Effector memory CD4-positive, alpha-beta T cell (primary cell): ENCODE results near the gene CCDC88C.

ENCODE experiments used
- DNase-seq, 3 donors: peaks; one replicate each; pipeline ENCODE4 v3.0.0-alpha.2; 2020
- H3K27ac ChIP-seq: 2 replicates; pipeline ENCODE4 v1.7.0; 2013; ENCODE audit warnings: mild to moderate bottlenecking, low read length, moderate library complexity; ENCODE audit not compliant: insufficient read depth, poor library complexity, severe bottlenecking
- H3K27me3 ChIP-seq: replicated peaks from 2 replicates; pipeline ENCODE4 v1.7.0; 2013; ENCODE audit warnings: mild to moderate bottlenecking, low read length; ENCODE audit not compliant: insufficient read depth, control insufficient read depth, poor library complexity, severe bottlenecking
- H3K36me3 ChIP-seq: 2 replicates; pipeline ENCODE4 v1.7.0; 2013; ENCODE audit warnings: mild to moderate bottlenecking, low read length, moderate library complexity; ENCODE audit not compliant: control insufficient read depth, insufficient read depth
- H3K4me1 ChIP-seq: 2 replicates; pipeline ENCODE4 v1.7.0; 2013; ENCODE audit warnings: low read length, mild to moderate bottlenecking; ENCODE audit not compliant: control insufficient read depth, insufficient read depth, poor library complexity, severe bottlenecking
- H3K4me3 ChIP-seq: 2 replicates; pipeline ENCODE4 v1.7.0; 2013; ENCODE audit warnings: low read length, low read depth, mild to moderate bottlenecking; ENCODE audit not compliant: insufficient read depth, poor library complexity, severe bottlenecking
- H3K9me3 ChIP-seq: 2 replicates; pipeline ENCODE4 v1.7.0; 2013; ENCODE audit warnings: mild to moderate bottlenecking, low read length, moderate library complexity; ENCODE audit not compliant: control insufficient read depth

Gene CCDC88C

DNA sequence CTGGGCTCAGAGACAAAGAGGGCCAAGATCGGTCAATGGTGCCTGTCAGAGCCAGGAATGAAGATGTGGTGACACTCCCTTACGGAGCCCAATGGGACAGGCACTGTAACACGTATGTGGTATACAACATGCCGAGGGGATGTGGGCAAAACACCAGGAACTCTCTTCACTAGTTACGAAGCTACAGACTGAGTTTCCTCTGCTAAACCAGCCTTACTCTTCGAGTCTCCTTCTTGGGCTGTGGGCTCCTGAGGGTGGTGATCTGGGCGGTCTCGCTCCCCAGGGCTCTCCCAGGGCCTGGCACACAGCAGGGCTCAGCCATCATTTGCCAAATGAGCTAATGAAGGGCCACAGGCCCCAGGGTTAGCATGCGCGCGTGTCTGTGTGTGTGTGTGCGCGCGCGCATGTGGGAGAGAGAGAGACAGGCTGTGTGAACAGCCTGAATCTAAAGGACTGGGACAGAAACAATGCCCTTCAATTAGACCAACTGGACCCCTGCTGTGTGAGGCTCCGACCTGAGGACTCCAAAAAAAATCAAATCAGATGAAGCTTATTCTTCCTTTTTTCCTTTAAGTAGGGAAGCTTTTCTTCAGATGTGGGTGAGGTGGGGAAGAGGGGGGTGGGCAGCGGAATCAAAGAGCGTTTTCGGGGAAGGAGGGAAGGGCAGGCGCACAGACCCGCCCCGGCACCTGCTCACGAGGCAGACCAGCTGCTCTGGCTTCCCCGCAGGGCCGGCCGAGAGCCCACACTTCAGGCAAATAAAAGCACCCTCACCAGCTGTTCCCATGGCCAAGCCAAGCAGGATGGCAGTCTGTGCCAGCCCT lies 42.5 kb downstream of the CCDC88C start:
- H3K9me3 ChIP-seq = no peaks in the 10 kb centered on the region
- H3K4me1 ChIP-seq = peaks cover 95% of the 10 kb centered on the region
- peaks cover 10% of the 10 kb centered on the region for H3K36me3 ChIP-seq
- no peaks in the 10 kb centered on the region for H3K27me3 ChIP-seq
- H3K27ac ChIP-seq = peak overlapping the region; percentile 78
- peak in 1 of 3 donors; percentile 42 for DNase-seq
- peak overlapping the region; percentile 16 for H3K4me3 ChIP-seq

DNA sequence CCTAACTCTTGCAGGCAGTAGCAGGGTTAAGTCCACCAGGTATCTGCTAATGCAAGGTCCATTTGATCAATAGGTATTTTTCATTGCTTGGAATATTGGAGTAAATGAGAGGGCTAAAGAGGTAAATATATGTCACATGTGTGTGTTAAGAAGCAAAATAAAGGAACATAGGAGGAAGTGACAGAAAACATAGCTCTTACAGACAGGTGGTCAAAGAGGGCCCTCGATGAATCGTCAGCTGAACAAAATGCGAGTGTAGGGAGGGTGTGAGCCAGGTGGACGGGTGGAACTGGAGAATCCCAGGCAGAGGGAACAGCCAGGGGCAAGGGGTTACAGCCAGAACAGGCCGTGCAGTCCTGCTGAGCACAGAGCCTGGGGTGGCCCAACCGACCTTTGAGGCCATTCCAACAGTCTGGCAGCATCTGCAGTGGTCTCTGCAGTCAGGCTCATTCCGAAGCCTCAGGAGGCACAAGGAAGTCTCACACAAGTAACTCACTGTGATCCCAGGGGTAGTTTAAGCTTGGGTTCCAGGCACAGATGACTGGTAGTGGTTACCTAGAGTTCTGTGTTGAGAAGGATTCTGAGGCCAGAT lies 43.2 kb downstream of the CCDC88C start:
- Histone ChIP-seq H3K4me3 (peak overlapping the region; percentile 16), H3K27ac (peak overlapping the region; percentile 78)
- DNase-seq = no peak

GRCh38 chr14:91373591-91374254 lies 43.9 kb downstream of the CCDC88C start:
- peaks cover 94% of the 10 kb centered on the region for H3K4me1 ChIP-seq

More for the DNA sequence above, 43.2 kb downstream of the CCDC88C start:
- no peaks in the 10 kb centered on the region for H3K27me3 ChIP-seq
- H3K4me1 ChIP-seq = peaks cover 95% of the 10 kb centered on the region
- peaks cover 9% of the 10 kb centered on the region for H3K36me3 ChIP-seq
- H3K9me3 ChIP-seq = no peaks in the 10 kb centered on the region

GRCh38 chr14:91372671-91373495 lies 44.7 kb downstream of the CCDC88C start:
- Histone ChIP-seq H3K36me3 (no peaks in the 10 kb centered on the region), H3K4me3 (peak overlapping the region; percentile 43), H3K27ac (peak overlapping the region; percentile 78), H3K4me1 (peaks cover 94% of the 10 kb centered on the region), H3K9me3 (no peaks in the 10 kb centered on the region), H3K27me3 (no peaks in the 10 kb centered on the region)
- DNase-seq = peak in 1 of 3 donors; percentile 40

More at GRCh38 chr14:91373591-91374254, 43.9 kb downstream of the CCDC88C start:
- Histone ChIP-seq H3K4me3 (peak overlapping the region; percentile 43), H3K27me3 (no peaks in the 10 kb centered on the region), H3K27ac (peak overlapping the region; percentile 78), H3K36me3 (peaks cover 2% of the 10 kb centered on the region), H3K9me3 (no peaks in the 10 kb centered on the region)
- DNase-seq = peak in 1 of 3 donors; percentile 54

- H3K27ac ChIP-seq = peak overlapping the region; percentile 78
Measured at GRCh38 chr14:91371990-91372375, 45.6 kb downstream of the CCDC88C start.

DNA sequence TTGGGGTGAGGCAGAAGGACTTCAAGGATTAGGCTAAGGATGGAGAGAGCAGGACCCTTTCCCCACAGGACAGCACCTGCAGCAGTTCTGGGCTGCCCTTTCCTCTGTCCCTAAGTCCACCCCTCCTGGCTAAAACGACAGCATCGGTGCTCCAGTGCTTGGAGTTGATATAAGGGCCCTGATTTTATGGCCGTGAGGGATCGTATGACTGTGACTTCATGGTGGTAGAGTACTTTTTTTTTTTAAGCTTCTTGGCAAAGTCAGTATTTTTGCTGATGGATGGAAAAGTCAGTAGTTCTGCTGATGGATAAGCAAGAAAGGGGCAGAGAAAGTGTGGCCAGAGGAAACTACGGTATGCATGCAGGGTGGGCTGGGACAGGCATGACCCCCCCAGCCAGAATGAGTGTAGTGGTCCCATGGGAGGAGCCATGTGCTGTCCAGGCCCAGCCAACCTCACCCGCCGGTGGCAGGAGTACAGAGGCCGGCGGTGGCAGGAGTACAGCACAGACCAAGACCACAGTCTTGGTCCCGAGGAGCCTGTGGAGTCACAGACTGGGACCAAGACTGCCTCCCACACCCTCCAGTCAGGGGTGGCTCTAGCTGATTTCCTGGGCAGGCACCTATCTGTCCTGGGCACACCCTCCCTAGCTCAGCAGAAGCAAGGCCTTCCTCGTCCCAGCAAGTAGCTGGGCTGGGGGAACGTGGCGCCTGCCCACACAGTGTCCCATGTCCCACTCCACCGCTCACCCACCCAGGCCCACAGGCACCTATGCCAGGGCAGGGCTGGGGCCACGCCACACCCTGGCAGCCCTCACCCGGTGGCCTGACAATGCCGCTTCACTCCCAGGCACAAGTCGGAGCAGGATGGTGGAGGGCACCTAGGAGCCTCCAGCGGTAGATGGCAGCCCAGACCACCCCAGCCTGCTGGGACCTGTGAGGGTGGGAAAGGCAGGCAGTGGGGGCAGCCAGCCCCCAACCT lies 46.3 kb downstream of the CCDC88C start:
- no peaks in the 10 kb centered on the region for H3K27me3 ChIP-seq
- DNase-seq = no peak
- H3K4me3 ChIP-seq = peak overlapping the region; percentile 37
- H3K4me1 ChIP-seq = peaks cover 97% of the 10 kb centered on the region
- no peaks in the 10 kb centered on the region for H3K36me3 ChIP-seq
- peak overlapping the region; percentile 78 for H3K27ac ChIP-seq
- H3K9me3 ChIP-seq = no peaks in the 10 kb centered on the region

More at GRCh38 chr14:91371990-91372375, 45.6 kb downstream of the CCDC88C start:
- DNase-seq = no peak
- H3K27me3 ChIP-seq = no peaks in the 10 kb centered on the region
- H3K4me3 ChIP-seq = peak overlapping the region; percentile 23
- no peaks in the 10 kb centered on the region for H3K36me3 ChIP-seq
- peaks cover 95% of the 10 kb centered on the region for H3K4me1 ChIP-seq
- no peaks in the 10 kb centered on the region for H3K9me3 ChIP-seq

DNA sequence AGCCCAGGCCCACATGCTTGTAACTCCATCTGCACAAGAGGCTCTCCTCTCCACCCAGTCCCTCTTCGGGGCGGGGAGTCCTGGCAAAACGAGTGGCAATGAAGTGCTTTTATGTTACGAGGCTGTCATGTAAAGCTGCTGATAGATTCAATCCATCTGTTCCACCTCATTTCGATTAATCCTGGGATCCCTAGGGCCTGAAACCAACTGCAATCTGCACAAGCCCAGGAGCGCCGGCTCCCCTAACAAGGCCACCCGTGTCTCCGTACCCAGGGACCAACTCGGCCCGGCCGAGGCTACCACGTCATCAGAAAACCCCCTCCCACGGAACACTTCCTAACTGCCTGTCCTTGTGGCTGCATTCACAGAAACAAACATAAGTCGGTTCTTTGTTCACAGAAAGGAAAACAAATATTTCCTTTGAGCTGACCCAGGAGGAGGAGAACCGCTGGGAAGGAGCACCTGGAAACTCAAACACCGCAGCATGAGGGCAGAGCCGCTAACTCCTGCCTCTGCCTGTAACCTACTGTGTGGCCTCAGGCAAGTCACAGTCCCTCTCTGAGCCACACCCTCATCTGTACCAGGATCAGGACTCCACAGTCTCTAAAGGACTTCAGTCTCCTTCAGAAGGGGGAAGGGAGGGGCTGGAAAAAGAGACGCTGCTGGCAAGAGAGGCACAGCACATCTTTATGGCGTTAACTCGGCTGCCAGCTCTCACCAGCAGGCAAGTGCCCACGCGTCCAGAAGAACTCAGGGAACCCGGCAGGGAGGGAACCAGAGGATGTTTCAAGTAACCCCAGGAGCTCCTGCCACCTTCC lies 47.8 kb downstream of the CCDC88C start:
- H3K27me3 ChIP-seq = no peaks in the 10 kb centered on the region
- no peaks in the 10 kb centered on the region for H3K36me3 ChIP-seq
- no peaks in the 10 kb centered on the region for H3K9me3 ChIP-seq
- peaks cover 97% of the 10 kb centered on the region for H3K4me1 ChIP-seq
- H3K27ac ChIP-seq = peak overlapping the region; percentile 78
- peak in 1 of 3 donors; percentile 42 for DNase-seq
- peak overlapping the region; percentile 37 for H3K4me3 ChIP-seq

DNA sequence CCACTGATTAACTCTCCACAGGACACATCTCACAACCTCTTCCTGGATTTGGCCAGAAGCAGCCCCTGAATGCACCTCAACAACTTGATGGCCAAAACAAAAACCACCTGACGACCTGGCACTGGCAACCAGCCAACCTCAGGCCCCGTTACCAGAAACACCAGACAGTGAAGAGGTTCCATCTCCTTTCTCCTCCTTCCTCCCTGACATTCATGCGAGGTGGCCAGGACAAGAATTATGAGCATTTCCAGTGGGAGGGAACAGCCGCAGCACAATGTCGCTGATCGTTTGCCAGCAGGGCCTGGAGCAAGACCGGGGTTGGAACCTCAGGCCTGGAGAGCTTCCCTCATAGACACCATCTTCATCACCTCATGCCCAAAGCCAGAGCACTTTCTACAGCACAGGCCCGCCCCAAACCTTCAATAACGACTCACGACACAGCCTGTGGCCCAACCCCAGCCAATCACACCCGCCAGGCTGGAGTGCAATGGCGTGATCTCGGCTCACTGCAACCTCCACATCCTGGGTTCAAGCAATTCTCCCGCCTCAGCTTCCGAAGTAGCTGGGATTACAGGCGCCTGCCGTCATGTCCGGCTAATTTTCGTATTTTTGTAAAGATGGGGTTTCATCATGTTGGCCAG lies 48.7 kb downstream of the CCDC88C start:
- peak overlapping the region; percentile 85 for H3K27ac ChIP-seq
- H3K36me3 ChIP-seq = peaks cover under 1% of the 10 kb centered on the region
- no peaks in the 10 kb centered on the region for H3K27me3 ChIP-seq
- H3K9me3 ChIP-seq = no peaks in the 10 kb centered on the region
- no peak for DNase-seq
- H3K4me3 ChIP-seq = no peak overlapping the region
- H3K4me1 ChIP-seq = peaks cover 93% of the 10 kb centered on the region
